ENCODE results near the gene ADSS1. TPM values are rescaled to one million over a fixed set of nuclear protein-coding genes. Genes with fewer than 3 reads are reported as not detected.

ADSS1 gene
- total RNA-seq, 1 donor from 2014 or later, result 89.8 TPM

DNA sequence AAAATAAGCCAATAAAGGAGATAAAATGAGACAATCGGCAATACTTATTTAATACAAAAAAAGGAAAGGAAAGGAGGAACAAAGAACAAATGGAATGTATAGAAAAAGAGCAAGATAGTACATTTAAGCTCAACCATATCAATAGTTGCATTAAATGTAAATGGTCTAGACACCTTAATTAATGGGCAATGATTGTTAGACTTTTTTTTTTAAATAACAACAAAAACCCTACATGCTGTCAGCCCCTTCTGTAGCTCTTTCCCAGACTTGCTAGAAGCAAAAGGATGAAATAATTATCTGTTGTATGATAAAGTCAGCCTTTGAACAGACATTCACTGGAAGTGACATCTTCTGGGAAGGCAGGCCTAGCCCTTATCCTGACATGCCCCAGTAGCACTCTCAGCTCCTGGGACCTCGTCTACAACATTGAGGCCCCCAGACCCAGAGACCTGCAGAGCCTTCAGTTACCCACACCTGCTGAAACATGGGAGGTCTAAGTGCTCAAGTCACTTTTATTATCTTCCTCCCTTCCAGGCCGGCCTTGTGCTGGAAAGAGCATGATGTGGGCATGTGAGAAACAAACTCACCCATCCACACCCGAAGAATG lies 42.3 kb downstream of the ADSS1 start:
- no peak overlapping the region for H3K27ac ChIP-seq (ENCODE audit: low read depth, low read length)
- peaks cover 0 to 3% (median 3%) of the 10 kb centered on the region in 3 donors for H3K9me3 ChIP-seq (ENCODE audit: control insufficient read depth in 3 of 3, low read length in 3 of 3)
- H3K4me1 ChIP-seq (ENCODE audit: control insufficient read depth in 3 of 3, insufficient read depth in 3 of 3, low read length in 3 of 3), result peaks cover 4 to 17% (median 15%) of the 10 kb centered on the region in 3 donors
- H3K4me3 ChIP-seq (ENCODE audit: low read length in 3 of 3), result no peak overlapping the region
- no peaks in the 10 kb centered on the region for H3K27me3 ChIP-seq (ENCODE audit: control insufficient read depth in 3 of 3, insufficient read depth in 3 of 3, low read length in 3 of 3)
- no peak overlapping the region for H3K9ac ChIP-seq (ENCODE audit: low read depth in 1 of 3, low read length in 3 of 3)
- H3K36me3 ChIP-seq (ENCODE audit: control insufficient read depth in 3 of 3, insufficient read depth in 3 of 3, low read length in 3 of 3), result peaks cover 11 to 18% (median 14%) of the 10 kb centered on the region in 3 donors

DNA sequence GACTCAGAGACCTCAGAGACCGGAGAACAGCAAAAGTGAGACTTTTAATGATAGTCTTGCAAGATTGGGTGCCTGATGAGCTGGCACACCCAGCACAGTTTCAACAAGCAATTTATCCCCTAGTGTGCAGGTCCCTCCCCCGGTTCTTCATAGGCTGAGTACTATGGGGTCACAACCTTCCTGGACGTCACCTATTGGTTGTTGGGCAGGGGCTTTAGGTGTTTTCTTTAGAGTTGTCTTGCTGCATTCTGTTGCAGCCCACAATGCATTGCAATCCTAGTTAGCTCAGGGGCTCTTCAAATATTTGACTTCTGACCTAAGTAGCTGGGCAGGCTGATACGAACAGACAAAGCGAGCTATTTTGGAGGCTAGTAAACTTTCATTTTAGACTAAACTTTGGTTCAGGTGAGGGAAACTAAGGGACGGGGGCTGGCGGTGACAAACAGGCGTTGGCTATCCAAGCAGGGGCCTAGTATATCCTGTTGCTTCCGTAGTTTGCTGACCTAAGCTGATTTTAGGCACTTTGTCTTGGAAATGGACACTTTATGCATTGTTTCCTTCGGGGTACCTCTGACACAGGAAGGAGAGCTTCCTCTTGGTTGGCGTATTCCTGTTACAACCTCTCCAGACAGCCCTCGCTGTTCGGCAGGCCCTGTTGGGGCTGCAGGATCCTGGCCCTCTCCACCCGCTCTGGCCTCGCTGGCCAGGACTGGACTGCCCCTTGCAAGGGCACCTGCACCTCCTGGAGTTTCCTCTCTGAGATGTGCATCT lies 43.0 kb downstream of the ADSS1 start:
- Histone ChIP-seq H3K27ac (ENCODE audit: low read depth, low read length) (no peak overlapping the region), H3K9ac (ENCODE audit: low read depth in 1 of 3, low read length in 3 of 3) (no peak overlapping the region), H3K4me1 (ENCODE audit: control insufficient read depth in 3 of 3, insufficient read depth in 3 of 3, low read length in 3 of 3) (peaks cover 3 to 11% (median 8%) of the 10 kb centered on the region in 3 donors), H3K27me3 (ENCODE audit: control insufficient read depth in 3 of 3, insufficient read depth in 3 of 3, low read length in 3 of 3) (no peaks in the 10 kb centered on the region), H3K36me3 (ENCODE audit: control insufficient read depth in 3 of 3, insufficient read depth in 3 of 3, low read length in 3 of 3) (peaks cover 15 to 23% (median 19%) of the 10 kb centered on the region in 3 donors), H3K4me3 (ENCODE audit: low read length in 3 of 3) (no peak overlapping the region), H3K9me3 (ENCODE audit: control insufficient read depth in 3 of 3, low read length in 3 of 3) (peaks cover 0 to 3% (median 3%) of the 10 kb centered on the region in 3 donors)

DNA sequence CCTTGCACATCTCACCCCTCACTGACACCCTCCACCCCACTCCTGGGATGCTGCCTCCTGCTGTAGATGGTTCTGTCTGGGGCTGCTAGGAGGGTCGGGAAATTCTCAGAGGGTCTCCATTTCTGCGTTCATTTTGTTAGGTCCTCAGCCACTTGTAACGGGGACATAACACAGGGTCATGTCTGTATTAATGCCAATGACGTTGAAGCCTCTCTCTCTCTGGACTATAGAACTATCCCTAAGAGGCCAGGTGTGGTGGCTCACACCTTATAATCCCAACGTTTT lies 43.5 kb downstream of the ADSS1 start:
- H3K27me3 ChIP-seq (ENCODE audit: control insufficient read depth in 3 of 3, insufficient read depth in 3 of 3, low read length in 3 of 3), result no peaks in the 10 kb centered on the region
- H3K36me3 ChIP-seq (ENCODE audit: control insufficient read depth in 3 of 3, insufficient read depth in 3 of 3, low read length in 3 of 3), result peaks cover 19 to 27% (median 24%) of the 10 kb centered on the region in 3 donors
- no peak overlapping the region for H3K27ac ChIP-seq (ENCODE audit: low read depth, low read length)
- H3K4me1 ChIP-seq (ENCODE audit: control insufficient read depth in 3 of 3, insufficient read depth in 3 of 3, low read length in 3 of 3), result peaks cover 3 to 11% (median 7%) of the 10 kb centered on the region in 3 donors
- peaks cover 0 to 3% (median 3%) of the 10 kb centered on the region in 3 donors for H3K9me3 ChIP-seq (ENCODE audit: control insufficient read depth in 3 of 3, low read length in 3 of 3)
- no peak overlapping the region for H3K9ac ChIP-seq (ENCODE audit: low read depth in 1 of 3, low read length in 3 of 3)
- H3K4me3 ChIP-seq (ENCODE audit: low read length in 3 of 3), result no peak overlapping the region

DNA sequence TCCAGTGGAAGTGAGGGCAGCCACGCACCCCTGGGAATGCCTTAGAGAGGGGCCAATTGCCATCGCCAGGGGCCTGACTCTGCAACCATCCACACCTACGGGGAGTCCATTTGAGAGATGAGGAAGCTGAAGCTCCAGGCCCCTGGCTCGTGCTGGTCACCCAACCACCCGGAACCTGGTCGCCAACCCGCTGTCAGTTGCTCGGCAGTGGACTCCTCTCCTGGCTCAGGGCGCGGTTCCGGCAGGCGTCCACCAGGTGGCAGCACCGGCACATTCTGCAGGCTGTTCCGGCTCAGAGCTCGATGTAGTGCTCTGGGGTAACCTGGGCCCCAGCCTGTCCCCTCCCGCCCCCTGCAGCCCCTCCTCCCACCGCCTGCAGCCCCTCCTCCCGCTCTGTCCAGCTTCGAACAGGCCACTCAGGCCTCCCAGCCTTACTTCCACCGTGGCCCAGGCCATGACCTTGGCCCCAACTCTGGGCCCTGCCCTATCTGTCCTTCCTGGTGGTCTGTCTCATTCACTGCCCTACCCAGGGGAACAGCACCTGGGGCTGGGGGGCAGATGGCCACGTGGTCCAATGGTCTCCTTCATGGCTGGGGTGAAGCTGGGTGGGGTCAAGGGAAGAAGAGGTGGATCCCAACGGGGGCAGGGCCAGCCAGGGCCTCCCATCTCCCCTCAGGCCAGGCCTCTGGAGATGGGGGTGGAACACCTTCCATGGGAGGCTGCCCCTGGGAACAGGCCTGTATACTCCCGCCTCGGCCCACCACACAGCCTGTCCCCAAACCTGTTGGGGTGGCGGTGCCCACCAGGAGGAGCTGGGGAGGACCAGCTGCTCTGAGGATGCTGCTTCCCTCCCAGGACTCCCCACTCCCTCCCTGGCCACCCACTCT lies 44.7 kb downstream of the ADSS1 start:
- H3K9ac ChIP-seq (ENCODE audit: low read depth in 1 of 3, low read length in 3 of 3), result peak overlapping the region in 1 of 3 donors; percentile 8
- peaks cover 3 to 11% (median 7%) of the 10 kb centered on the region in 3 donors for H3K4me1 ChIP-seq (ENCODE audit: control insufficient read depth in 3 of 3, insufficient read depth in 3 of 3, low read length in 3 of 3)
- H3K4me3 ChIP-seq (ENCODE audit: low read length in 3 of 3), result no peak overlapping the region
- peaks cover 0 to 3% (median 3%) of the 10 kb centered on the region in 3 donors for H3K9me3 ChIP-seq (ENCODE audit: control insufficient read depth in 3 of 3, low read length in 3 of 3)
- no peak overlapping the region for H3K27ac ChIP-seq (ENCODE audit: low read depth, low read length)
- no peaks in the 10 kb centered on the region for H3K27me3 ChIP-seq (ENCODE audit: control insufficient read depth in 3 of 3, insufficient read depth in 3 of 3, low read length in 3 of 3)
- H3K36me3 ChIP-seq (ENCODE audit: control insufficient read depth in 3 of 3, insufficient read depth in 3 of 3, low read length in 3 of 3), result peaks cover 26 to 37% (median 32%) of the 10 kb centered on the region in 3 donors

DNA sequence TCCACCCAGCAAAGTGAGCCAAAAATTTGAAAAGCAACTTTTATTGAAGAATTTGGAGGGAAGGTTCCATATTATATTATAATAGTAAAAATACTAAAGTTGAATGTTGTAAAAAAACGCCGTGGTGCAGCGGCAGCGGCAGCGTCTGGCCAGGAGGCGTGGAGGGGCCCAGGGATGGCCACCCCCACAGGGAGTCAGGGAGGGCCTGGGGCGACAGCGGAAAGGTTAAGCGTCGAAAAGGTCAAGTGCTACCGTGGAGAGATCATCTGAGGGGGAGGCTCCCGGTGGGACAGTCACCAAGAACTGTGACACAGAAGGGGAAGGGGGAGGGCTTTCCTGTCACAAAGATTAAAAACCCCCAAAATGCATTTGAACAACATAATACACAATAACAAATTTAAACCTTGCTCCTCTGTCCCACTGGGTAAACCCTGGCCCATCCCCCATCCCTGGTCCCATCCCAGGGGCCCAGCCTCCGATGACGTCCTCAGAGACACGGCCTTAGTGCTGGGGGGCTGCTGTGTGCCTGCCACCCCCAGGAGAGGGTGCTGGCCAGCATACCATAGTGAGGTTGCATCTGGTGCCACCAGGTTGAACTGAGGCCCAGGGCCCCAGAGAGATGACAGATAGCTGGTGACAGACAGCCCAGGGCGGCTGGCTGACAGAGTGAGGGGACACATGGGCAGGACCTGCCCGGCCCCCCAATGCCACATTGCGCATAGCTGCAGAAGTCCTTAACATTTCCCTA lies 45.5 kb downstream of the ADSS1 start:
- H3K4me1 ChIP-seq (ENCODE audit: control insufficient read depth in 3 of 3, insufficient read depth in 3 of 3, low read length in 3 of 3), result peaks cover 3 to 11% (median 7%) of the 10 kb centered on the region in 3 donors
- H3K9ac ChIP-seq (ENCODE audit: low read depth in 1 of 3, low read length in 3 of 3), result no peak overlapping the region
- H3K9me3 ChIP-seq (ENCODE audit: control insufficient read depth in 3 of 3, low read length in 3 of 3), result peaks cover 0 to 3% (median 3%) of the 10 kb centered on the region in 3 donors
- no peaks in the 10 kb centered on the region for H3K27me3 ChIP-seq (ENCODE audit: control insufficient read depth in 3 of 3, insufficient read depth in 3 of 3, low read length in 3 of 3)
- no peak overlapping the region for H3K4me3 ChIP-seq (ENCODE audit: low read length in 3 of 3)
- no peak overlapping the region for H3K27ac ChIP-seq (ENCODE audit: low read depth, low read length)
- peaks cover 26 to 40% (median 35%) of the 10 kb centered on the region in 3 donors for H3K36me3 ChIP-seq (ENCODE audit: control insufficient read depth in 3 of 3, insufficient read depth in 3 of 3, low read length in 3 of 3)

DNA sequence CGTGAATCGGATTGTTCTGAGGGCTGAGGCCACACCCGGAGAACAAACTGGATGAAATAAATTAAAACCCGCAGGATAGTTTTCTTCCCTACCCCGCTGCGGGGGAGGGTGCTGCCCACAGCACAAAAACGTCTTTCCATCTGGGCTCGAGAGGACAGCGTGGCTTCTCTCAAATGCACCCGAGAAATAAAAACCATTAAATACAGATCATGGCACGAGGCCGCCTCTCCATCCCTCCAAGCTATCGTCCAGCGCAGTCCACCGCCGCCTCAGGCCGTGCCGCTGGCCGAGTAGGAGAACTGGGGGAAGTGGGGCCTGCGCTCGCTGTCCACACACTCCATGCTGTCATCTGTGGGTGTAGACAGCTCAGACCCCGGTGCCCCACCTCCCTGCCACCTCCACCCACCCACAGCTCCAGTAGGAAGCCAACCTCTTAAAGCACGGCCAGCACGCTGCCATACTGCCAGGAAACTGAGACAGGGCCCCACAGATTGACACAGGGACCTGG lies 46.1 kb downstream of the ADSS1 start:
- no peak overlapping the region for H3K27ac ChIP-seq (ENCODE audit: low read depth, low read length)
- H3K4me3 ChIP-seq (ENCODE audit: low read length in 3 of 3), result no peak overlapping the region
- H3K9ac ChIP-seq (ENCODE audit: low read depth in 1 of 3, low read length in 3 of 3), result no peak overlapping the region
- H3K27me3 ChIP-seq (ENCODE audit: control insufficient read depth in 3 of 3, insufficient read depth in 3 of 3, low read length in 3 of 3), result no peaks in the 10 kb centered on the region
- peaks cover 0 to 3% (median 3%) of the 10 kb centered on the region in 3 donors for H3K9me3 ChIP-seq (ENCODE audit: control insufficient read depth in 3 of 3, low read length in 3 of 3)
- H3K36me3 ChIP-seq (ENCODE audit: control insufficient read depth in 3 of 3, insufficient read depth in 3 of 3, low read length in 3 of 3), result peaks cover 26 to 47% (median 35%) of the 10 kb centered on the region in 3 donors
- H3K4me1 ChIP-seq (ENCODE audit: control insufficient read depth in 3 of 3, insufficient read depth in 3 of 3, low read length in 3 of 3), result peaks cover 3 to 11% (median 7%) of the 10 kb centered on the region in 3 donors

DNA sequence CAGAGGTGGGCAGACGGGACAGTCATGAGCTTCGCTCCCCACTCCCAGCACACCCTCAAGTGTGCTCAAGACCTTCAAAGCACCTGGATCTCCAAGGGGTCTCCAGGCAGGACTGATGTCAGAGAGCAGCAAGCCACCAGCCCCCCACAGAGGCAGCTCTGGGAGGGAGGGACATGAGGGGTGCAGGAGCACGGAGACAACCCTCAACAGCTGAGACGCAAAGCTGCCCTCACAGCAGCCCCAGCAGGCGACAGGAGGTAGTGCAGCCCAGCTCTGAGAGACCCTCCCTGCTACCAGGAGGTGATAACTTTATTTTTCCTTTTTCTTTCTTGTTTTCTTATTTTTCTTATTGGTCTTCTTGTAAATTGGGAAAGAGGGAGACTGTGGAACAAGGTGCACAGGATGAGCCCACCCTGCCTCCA lies 46.8 kb downstream of the ADSS1 start:
- Histone ChIP-seq H3K27me3 (ENCODE audit: control insufficient read depth in 3 of 3, insufficient read depth in 3 of 3, low read length in 3 of 3) (no peaks in the 10 kb centered on the region), H3K9me3 (ENCODE audit: control insufficient read depth in 3 of 3, low read length in 3 of 3) (peaks cover 0 to 3% (median 2%) of the 10 kb centered on the region in 3 donors), H3K36me3 (ENCODE audit: control insufficient read depth in 3 of 3, insufficient read depth in 3 of 3, low read length in 3 of 3) (peaks cover 28 to 51% (median 41%) of the 10 kb centered on the region in 3 donors), H3K4me1 (ENCODE audit: control insufficient read depth in 3 of 3, insufficient read depth in 3 of 3, low read length in 3 of 3) (peaks cover 3 to 11% (median 7%) of the 10 kb centered on the region in 3 donors), H3K4me3 (ENCODE audit: low read length in 3 of 3) (peak overlapping the region in 1 of 3 donors; percentile 22), H3K27ac (ENCODE audit: low read depth, low read length) (no peak overlapping the region), H3K9ac (ENCODE audit: low read depth in 1 of 3, low read length in 3 of 3) (no peak overlapping the region)

DNA sequence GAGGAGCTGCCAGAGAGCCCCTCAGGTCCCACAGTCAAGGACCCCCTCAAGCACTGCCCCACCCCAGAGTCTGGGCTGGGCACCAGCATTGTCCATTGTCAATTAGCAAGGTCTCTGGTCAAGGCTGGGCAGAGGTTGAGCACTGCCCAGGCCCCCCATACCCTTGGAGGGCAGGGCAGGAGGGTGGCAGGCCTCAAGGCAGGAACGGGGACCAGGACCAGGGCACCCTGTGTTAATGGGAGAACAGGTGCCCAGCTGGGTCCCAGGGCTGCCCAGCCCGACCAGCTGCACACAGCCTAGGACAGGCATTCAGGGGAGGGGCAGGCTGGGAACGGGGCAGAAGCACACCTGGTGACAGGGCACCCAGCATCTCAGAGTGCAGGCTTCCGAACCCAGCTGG lies 47.3 kb downstream of the ADSS1 start:
- Histone ChIP-seq H3K4me3 (ENCODE audit: low read length in 3 of 3) (no peak overlapping the region), H3K9ac (ENCODE audit: low read depth in 1 of 3, low read length in 3 of 3) (no peak overlapping the region), H3K4me1 (ENCODE audit: control insufficient read depth in 3 of 3, insufficient read depth in 3 of 3, low read length in 3 of 3) (peaks cover 3 to 11% (median 7%) of the 10 kb centered on the region in 3 donors), H3K36me3 (ENCODE audit: control insufficient read depth in 3 of 3, insufficient read depth in 3 of 3, low read length in 3 of 3) (peaks cover 30 to 51% (median 42%) of the 10 kb centered on the region in 3 donors), H3K27ac (ENCODE audit: low read depth, low read length) (no peak overlapping the region), H3K9me3 (ENCODE audit: control insufficient read depth in 3 of 3, low read length in 3 of 3) (peaks cover 0 to 2% (median 0%) of the 10 kb centered on the region in 3 donors), H3K27me3 (ENCODE audit: control insufficient read depth in 3 of 3, insufficient read depth in 3 of 3, low read length in 3 of 3) (no peaks in the 10 kb centered on the region)
